HEK293 (cell line): ENCODE data around the gene ANTKMT.

Source experiments
- CTCF ChIA-PET: fragments of 350-600 bp; formaldehyde crosslinking; extraction: SDS; loops from one replicate; lab custom pipeline; 2021; ENCODE audit warnings: antibody characterized with exemption; lab: Yijun Ruan, JAX
- POLR2A ChIA-PET: fragments of 300-600 bp; formaldehyde crosslinking; extraction: SDS; loops from one replicate; lab custom pipeline; 2020; ENCODE audit warnings: antibody characterized with exemption, inconsistent platforms; lab: Yijun Ruan, JAX
- H3K27ac ChIP-seq: fragments of 200-500 bp; sonication (Bioruptor generic); 2 replicates; pipeline ENCODE4 v1.5.1; 2014; ENCODE audit warnings: low read depth, low read length, control low read depth, inconsistent platforms; ENCODE audit errors: extremely low read depth
- H3K36me3 ChIP-seq, 2 experiments: fragments of 200-500 bp in 1 of 2; sonication (Bioruptor generic) in 1 of 2; 1 replicate in 1 of 2; 2 replicates in 1 of 2; pipeline ENCODE4 v1.5.1; 2014 to 2017; ENCODE audit warnings: inconsistent platforms in 2 of 2, low read length in 2 of 2; ENCODE audit not compliant: control insufficient read depth in 2 of 2, insufficient read depth in 1 of 2
- H3K4me1 ChIP-seq: fragments of 200-500 bp; sonication (Bioruptor generic); 2 replicates; pipeline ENCODE4 v1.5.1; 2014; ENCODE audit warnings: mild to moderate bottlenecking, low read length, inconsistent platforms; ENCODE audit not compliant: control insufficient read depth, insufficient read depth
- H3K4me3 ChIP-seq: 2 replicates; pipeline ENCODE4 v1.5.1; 2011; ENCODE audit warnings: low read depth, mild to moderate bottlenecking, control low read depth, low read length, moderate library complexity
- H3K9me3 ChIP-seq: fragments of 200-500 bp; sonication (Bioruptor generic); 2 replicates; pipeline ENCODE4 v1.5.1; 2014; ENCODE audit warnings: low read depth, low read length, inconsistent platforms; ENCODE audit not compliant: control insufficient read depth, insufficient read depth
- BCL11B ChIP-seq: fragments of 450-650 bp; formaldehyde crosslinking; IDR thresholded peaks from 2 replicates; pipeline ENCODE4 v1.5.1; 2016; ENCODE audit warnings: low read depth, missing biosample characterization, missing genetic modification characterization
- GLI2 ChIP-seq: fragments of 450-650 bp; formaldehyde crosslinking; IDR thresholded peaks from 2 replicates; pipeline ENCODE4; 2017; ENCODE audit warnings: missing biosample characterization, missing genetic modification characterization, low read depth, borderline replicate concordance
- KLF16 ChIP-seq: fragments of 450-650 bp; formaldehyde crosslinking; IDR thresholded peaks from 2 replicates; pipeline ENCODE4 v1.5.1; 2017; ENCODE audit warnings: missing biosample characterization, missing genetic modification characterization
- SCRT2 ChIP-seq: fragments of 450-650 bp; formaldehyde crosslinking; IDR thresholded peaks from 2 replicates; pipeline ENCODE4 v1.5.1; 2016; ENCODE audit warnings: missing biosample characterization, missing genetic modification characterization
- WT1 ChIP-seq: fragments of 450-650 bp; formaldehyde crosslinking; IDR thresholded peaks from 2 replicates; pipeline ENCODE4 v1.5.1; 2016; ENCODE audit warnings: missing biosample characterization, missing genetic modification characterization
- ZNF121 ChIP-seq: fragments of 450-650 bp; formaldehyde crosslinking; IDR thresholded peaks from 2 replicates; pipeline ENCODE4 v1.5.1; 2016; ENCODE audit warnings: missing biosample characterization, missing genetic modification characterization
- ZNF19 ChIP-seq: fragments of 450-650 bp; formaldehyde crosslinking; IDR thresholded peaks from 2 replicates; pipeline ENCODE4; 2016; ENCODE audit warnings: missing biosample characterization, missing genetic modification characterization, low read depth
- ZNF26 ChIP-seq: fragments of 450-650 bp; formaldehyde crosslinking; IDR thresholded peaks from 2 replicates; pipeline ENCODE4 v1.5.1; 2016; ENCODE audit warnings: missing biosample characterization, missing genetic modification characterization
- ZNF274 ChIP-seq, 2 experiments: fragments of 200-500 bp in 1 of 2; fragments of 450-650 bp in 1 of 2; sonication (Bioruptor generic) in 1 of 2; formaldehyde crosslinking in 1 of 2; IDR thresholded peaks; 2 replicates each; pipeline versions ENCODE4 v1.5.1 to v1.6.1; 2014 to 2016; ENCODE audit warnings: borderline replicate concordance in 1 of 2, inconsistent platforms in 1 of 2, low read length in 1 of 2, missing biosample characterization in 1 of 2, missing genetic modification characterization in 1 of 2
- ZNF423 ChIP-seq: fragments of 450-650 bp; formaldehyde crosslinking; IDR thresholded peaks from 2 replicates; pipeline ENCODE4 v1.5.1; 2016; ENCODE audit warnings: missing biosample characterization, missing genetic modification characterization
- ZNF501 ChIP-seq: fragments of 450-650 bp; formaldehyde crosslinking; IDR thresholded peaks from 2 replicates; pipeline ENCODE4 v1.5.1; 2016; ENCODE audit warnings: missing biosample characterization, missing genetic modification characterization
- ZNF514 ChIP-seq: fragments of 450-650 bp; formaldehyde crosslinking; IDR thresholded peaks from 2 replicates; pipeline ENCODE4 v1.5.1; 2016; ENCODE audit warnings: missing biosample characterization, missing genetic modification characterization
- ZNF585B ChIP-seq: fragments of 450-650 bp; formaldehyde crosslinking; IDR thresholded peaks from 2 replicates; pipeline ENCODE4 v1.5.1; 2016; ENCODE audit warnings: missing biosample characterization, missing genetic modification characterization
- ZNF76 ChIP-seq: fragments of 450-650 bp; formaldehyde crosslinking; IDR thresholded peaks from 2 replicates; pipeline ENCODE4; 2016; ENCODE audit warnings: low read depth, missing biosample characterization, missing genetic modification characterization, borderline replicate concordance
- ZNF830 ChIP-seq: fragments of 450-650 bp; IDR thresholded peaks from 2 replicates; pipeline ENCODE4 v1.5.0; 2018; ENCODE audit warnings: missing biosample characterization, missing genetic modification characterization, low read depth, mild to moderate bottlenecking, moderate library complexity
- TF ChIP-seq, protein P1 (sequence below): fragments of 450-650 bp; formaldehyde crosslinking; IDR thresholded peaks from 2 replicates; pipeline ENCODE4 v1.5.1; 2016; ENCODE audit warnings: missing biosample characterization, missing genetic modification characterization
- TF ChIP-seq, protein P2 (sequence below): fragments of 450-650 bp; formaldehyde crosslinking; IDR thresholded peaks from 2 replicates; pipeline ENCODE4 v1.5.1; 2016; ENCODE audit warnings: missing biosample characterization, missing genetic modification characterization

ANTKMT gene

GRCh38 chr16:686459-687260, 34.3 kb upstream of the ANTKMT start:
- no peaks in the 10 kb centered on the region for H3K9me3 ChIP-seq
- POLR2A ChIA-PET = interaction anchor here (0.5 to 1.5 kb wide), 4 partner anchors 9 to 102 kb away, joined by 3 to 6 read pairs (median 4); partner anchors contain the start of genes CHTF18 and RPUSD1
- no peak overlapping the region for H3K27ac ChIP-seq
- no peak overlapping the region for H3K4me3 ChIP-seq
- peaks cover 6% of the 10 kb centered on the region; the same call in 1 of the 2 replicates for H3K4me1 ChIP-seq
- TF ChIP-seq WT1 (tag by site-specific recombination) (no peak), BCL11B (tag by site-specific recombination) (no peak), GLI2 (tag by site-specific recombination) (no peak), SCRT2 (no peak), ZNF76 (tag by site-specific recombination) (no peak), ZNF501 (tag by site-specific recombination) (no peak), ZNF514 (no peak), ZNF274 (IDR thresholded peaks at IDR 0.05; ENCODE audit: low read length) (no peak), ZNF274 (tag by site-specific recombination; IDR thresholded peaks at IDR 0.05; ENCODE audit: borderline replicate concordance) (no peak), ZNF19 (tag by site-specific recombination) (no peak), ZNF585B (tag by site-specific recombination) (no peak), ZNF423 (tag by site-specific recombination) (no peak), ZNF26 (tag by site-specific recombination) (no peak)
- TF ChIP-seq, all 188 proteins: peak for 0
- peaks cover 3 to 63% of the 10 kb centered on the region in 2 experiments; a peak in 1 of 3 replicates for H3K36me3 ChIP-seq
- CTCF ChIA-PET = interaction anchor here (0.6 to 1.8 kb wide), 5 partner anchors 9 to 102 kb away, joined by 3 read pairs; partner anchors contain the start of genes CHTF18 and RPUSD1

GRCh38 chr16:687499-687898, 33.4 kb upstream of the ANTKMT start:
- no peak overlapping the region for H3K4me3 ChIP-seq
- no peaks in the 10 kb centered on the region for H3K9me3 ChIP-seq
- CTCF ChIA-PET = interaction anchor here (0.6 kb wide), 1 partner anchor 101 kb away, joined by 3 read pairs; the partner anchor contains the start of genes CHTF18 and RPUSD1
- TF ChIP-seq, protein P1, sequence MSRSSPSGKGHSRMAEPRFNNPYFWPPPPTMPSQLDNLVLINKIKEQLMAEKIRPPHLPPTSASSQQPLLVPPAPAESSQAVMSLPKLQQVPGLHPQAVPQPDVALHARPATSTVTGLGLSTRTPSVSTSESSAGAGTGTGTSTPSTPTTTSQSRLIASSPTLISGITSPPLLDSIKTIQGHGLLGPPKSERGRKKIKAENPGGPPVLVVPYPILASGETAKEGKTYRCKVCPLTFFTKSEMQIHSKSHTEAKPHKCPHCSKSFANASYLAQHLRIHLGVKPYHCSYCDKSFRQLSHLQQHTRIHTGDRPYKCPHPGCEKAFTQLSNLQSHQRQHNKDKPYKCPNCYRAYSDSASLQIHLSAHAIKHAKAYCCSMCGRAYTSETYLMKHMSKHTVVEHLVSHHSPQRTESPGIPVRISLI (tag by site-specific recombination) = no peak
- TF ChIP-seq, protein P2, sequence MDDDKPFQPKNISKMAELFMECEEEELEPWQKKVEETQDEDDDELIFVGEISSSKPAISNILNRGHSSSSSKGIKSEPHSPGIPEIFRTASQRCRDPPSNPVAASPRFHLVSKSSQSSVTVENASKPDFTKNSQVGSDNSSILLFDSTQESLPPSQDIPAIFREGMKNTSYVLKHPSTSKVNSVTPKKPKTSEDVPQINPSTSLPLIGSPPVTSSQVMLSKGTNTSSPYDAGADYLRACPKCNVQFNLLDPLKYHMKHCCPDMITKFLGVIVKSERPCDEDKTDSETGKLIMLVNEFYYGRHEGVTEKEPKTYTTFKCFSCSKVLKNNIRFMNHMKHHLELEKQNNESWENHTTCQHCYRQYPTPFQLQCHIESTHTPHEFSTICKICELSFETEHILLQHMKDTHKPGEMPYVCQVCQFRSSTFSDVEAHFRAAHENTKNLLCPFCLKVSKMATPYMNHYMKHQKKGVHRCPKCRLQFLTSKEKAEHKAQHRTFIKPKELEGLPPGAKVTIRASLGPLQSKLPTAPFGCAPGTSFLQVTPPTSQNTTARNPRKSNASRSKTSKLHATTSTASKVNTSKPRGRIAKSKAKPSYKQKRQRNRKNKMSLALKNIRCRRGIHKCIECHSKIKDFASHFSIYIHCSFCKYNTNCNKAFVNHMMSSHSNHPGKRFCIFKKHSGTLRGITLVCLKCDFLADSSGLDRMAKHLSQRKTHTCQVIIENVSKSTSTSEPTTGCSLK (tag by site-specific recombination) = no peak
- TF ChIP-seq KLF16 (tag by site-specific recombination) (no peak), ZNF830 (no peak), ZNF121 (no peak)
- TF ChIP-seq, all 188 proteins: peak for 0
- H3K27ac ChIP-seq = no peak overlapping the region
- POLR2A ChIA-PET = interaction anchor here (0.5 to 1.5 kb wide), 4 partner anchors 8 to 123 kb away, joined by 3 to 6 read pairs (median 4); partner anchors contain the start of genes CHTF18 and RPUSD1
- H3K36me3 ChIP-seq = peaks cover 0 to 55% of the 10 kb centered on the region in 2 experiments; a peak in 1 of 3 replicates
- no peaks in the 10 kb centered on the region for H3K4me1 ChIP-seq
